Measurements from ENCODE around the gene VWC2.

DNA sequence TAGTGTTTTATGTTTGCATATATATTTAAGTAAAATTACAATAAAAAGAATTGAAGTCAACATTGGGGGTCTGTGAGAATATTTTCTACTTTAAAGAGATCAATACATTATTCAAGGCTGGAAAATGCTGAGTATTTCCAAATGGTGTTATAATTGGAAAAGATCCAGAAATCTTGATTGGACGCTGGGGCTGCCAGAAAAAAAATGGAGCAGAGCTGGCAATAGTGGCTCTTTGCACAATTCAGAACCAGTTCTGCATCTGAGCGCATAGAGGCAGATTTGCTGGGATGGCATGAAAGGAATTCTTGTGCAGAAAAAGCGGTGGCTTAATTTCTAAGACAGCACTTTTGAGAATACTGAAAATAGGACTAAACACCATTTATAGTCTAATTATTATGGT lies 10.8 kb upstream of the VWC2 start:
- no peak for TF ChIP-seq ZBTB1 (CRISPR knock-in tag; IDR thresholded peaks at IDR 0.05; ENCODE audit: borderline replicate concordance)
- TF ChIP-seq, protein P1, sequence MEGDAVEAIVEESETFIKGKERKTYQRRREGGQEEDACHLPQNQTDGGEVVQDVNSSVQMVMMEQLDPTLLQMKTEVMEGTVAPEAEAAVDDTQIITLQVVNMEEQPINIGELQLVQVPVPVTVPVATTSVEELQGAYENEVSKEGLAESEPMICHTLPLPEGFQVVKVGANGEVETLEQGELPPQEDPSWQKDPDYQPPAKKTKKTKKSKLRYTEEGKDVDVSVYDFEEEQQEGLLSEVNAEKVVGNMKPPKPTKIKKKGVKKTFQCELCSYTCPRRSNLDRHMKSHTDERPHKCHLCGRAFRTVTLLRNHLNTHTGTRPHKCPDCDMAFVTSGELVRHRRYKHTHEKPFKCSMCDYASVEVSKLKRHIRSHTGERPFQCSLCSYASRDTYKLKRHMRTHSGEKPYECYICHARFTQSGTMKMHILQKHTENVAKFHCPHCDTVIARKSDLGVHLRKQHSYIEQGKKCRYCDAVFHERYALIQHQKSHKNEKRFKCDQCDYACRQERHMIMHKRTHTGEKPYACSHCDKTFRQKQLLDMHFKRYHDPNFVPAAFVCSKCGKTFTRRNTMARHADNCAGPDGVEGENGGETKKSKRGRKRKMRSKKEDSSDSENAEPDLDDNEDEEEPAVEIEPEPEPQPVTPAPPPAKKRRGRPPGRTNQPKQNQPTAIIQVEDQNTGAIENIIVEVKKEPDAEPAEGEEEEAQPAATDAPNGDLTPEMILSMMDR (CRISPR knock-in tag; IDR thresholded peaks at IDR 0.05), result no peak
- TF ChIP-seq HDAC6 (IDR thresholded peaks at IDR 0.05; ENCODE audit: low read depth, low read length), result no peak
- no peak for TF ChIP-seq CREM (IDR thresholded peaks at IDR 0.05)
- no peak for TF ChIP-seq CREM (CRISPR knock-in tag; IDR thresholded peaks at IDR 0.05)
- TF ChIP-seq EZH2 (conservative IDR thresholded peaks at IDR 0.05; ENCODE audit: low read depth, low read length), result no peak
- no peak for TF ChIP-seq ZFP36L2 (CRISPR knock-in tag; IDR thresholded peaks at IDR 0.05)
- no peak for TF ChIP-seq RAD21 (CRISPR knock-in tag; IDR thresholded peaks at IDR 0.05)
- TF ChIP-seq NFYB (CRISPR knock-in tag; IDR thresholded peaks at IDR 0.05), result no peak
- TF ChIP-seq, protein P2, sequence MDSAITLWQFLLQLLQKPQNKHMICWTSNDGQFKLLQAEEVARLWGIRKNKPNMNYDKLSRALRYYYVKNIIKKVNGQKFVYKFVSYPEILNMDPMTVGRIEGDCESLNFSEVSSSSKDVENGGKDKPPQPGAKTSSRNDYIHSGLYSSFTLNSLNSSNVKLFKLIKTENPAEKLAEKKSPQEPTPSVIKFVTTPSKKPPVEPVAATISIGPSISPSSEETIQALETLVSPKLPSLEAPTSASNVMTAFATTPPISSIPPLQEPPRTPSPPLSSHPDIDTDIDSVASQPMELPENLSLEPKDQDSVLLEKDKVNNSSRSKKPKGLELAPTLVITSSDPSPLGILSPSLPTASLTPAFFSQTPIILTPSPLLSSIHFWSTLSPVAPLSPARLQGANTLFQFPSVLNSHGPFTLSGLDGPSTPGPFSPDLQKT (CRISPR knock-in tag; IDR thresholded peaks at IDR 0.05; ENCODE audit: borderline replicate concordance), result no peak
- no peak for TF ChIP-seq PRPF4 (IDR thresholded peaks at IDR 0.05; ENCODE audit: low read depth, low read length, poor library complexity, severe bottlenecking)
- no peak for TF ChIP-seq CBFB (CRISPR knock-in tag; IDR thresholded peaks at IDR 0.05)
- no peak for TF ChIP-seq ZBTB8A (CRISPR knock-in tag; IDR thresholded peaks at IDR 0.05; ENCODE audit: borderline replicate concordance, low read depth)
- TF ChIP-seq, protein P3, sequence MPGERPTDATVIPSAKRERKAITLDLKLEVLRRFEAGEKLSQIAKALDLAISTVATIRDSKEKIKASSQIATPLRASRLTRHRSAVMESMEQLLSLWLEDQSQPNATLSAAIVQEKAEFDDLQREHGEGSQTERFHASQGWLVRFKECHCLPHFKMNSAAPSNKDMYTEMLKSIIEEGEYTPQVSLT (CRISPR knock-in tag; IDR thresholded peaks at IDR 0.05; ENCODE audit: borderline replicate concordance, low read depth), result no peak

Measured in HepG2 (cell line).